A549 (cell line): Measurements from ENCODE around the gene GRK4.

Experiments used
- CBX2 ChIP-seq: fragments of 200-600 bp; sonication (generic); IDR thresholded peaks from 2 replicates; pipeline ENCODE4 v1.6.1; 2016; ENCODE audit warnings: low read depth, mild to moderate bottlenecking, borderline replicate concordance
- CTCF ChIP-seq: fragments of >200 bp; sonication (Bioruptor Twin); formaldehyde crosslinking; IDR thresholded peaks from 3 replicates; pipeline ENCODE4 v1.5.1; 2016
- HOXB13 ChIP-seq: fragments of 250-450 bp; sonication (Bioruptor Pico); IDR thresholded peaks from 2 replicates; pipeline ENCODE4 v1.5.0; 2020; ENCODE audit warnings: low read depth, mild to moderate bottlenecking, moderate library complexity
- POLR2A ChIP-seq: IDR thresholded peaks from 2 replicates; pipeline ENCODE4 v1.6.1; 2012; ENCODE audit warnings: mild to moderate bottlenecking, low read length
- ZSCAN20 ChIP-seq: fragments of 250-450 bp; sonication (Bioruptor Pico); IDR thresholded peaks from 2 replicates; pipeline ENCODE4 v1.8.0; 2022; ENCODE audit warnings: mild to moderate bottlenecking, moderate library complexity

GRCh38 chr4:2915789-2916188 lies 47.6 kb upstream of the GRK4 start:
- no peak for TF ChIP-seq HOXB13
- TF ChIP-seq CBX2, result no peak
- TF ChIP-seq CTCF, result no peak
- no peak for TF ChIP-seq POLR2A
- no peak for TF ChIP-seq ZSCAN20 (CRISPR knock-in tag)
